Amygdala (tissue), 56 donors: ENCODE results near the gene PRRX2.
"Not testable (repeated sequence)": the region's sequence is repeated elsewhere in the genome, so short reads cannot be mapped to it uniquely, and the experiment has no call there.

ENCODE experiments used
- DNase-seq, 56 donors: peaks; one replicate each; lab custom pipeline; 2025; lab: John Stamatoyannopoulos, UW

The PRRX2 gene

GRCh38 chr9:129649726-129650679, 15.4 kb upstream of the PRRX2 start:
- DNase-seq = no peak

GRCh38 chr9:129650680-129651235, 14.7 kb upstream of the PRRX2 start:
- peak in 5 of 56 donors; percentile 10 to 24 (median 21) for DNase-seq

GRCh38 chr9:129653823-129654553, 11.5 kb upstream of the PRRX2 start:
- DNase-seq = no peak

- DNase-seq = no peak
These were observed 10.8 kb upstream of the PRRX2 start for GRCh38 chr9:129654554-129655040.

- DNase-seq = no peak
These were observed 10.3 kb upstream of the PRRX2 start for GRCh38 chr9:129655154-129655553.

- no peak for DNase-seq
These were observed 9.8 kb upstream of the PRRX2 start for GRCh38 chr9:129655696-129656095.

- no peak for DNase-seq
These were observed 8.6 kb upstream of the PRRX2 start for GRCh38 chr9:129656795-129657390.

GRCh38 chr9:129661029-129661428, 4.4 kb upstream of the PRRX2 start:
- no peak for DNase-seq

GRCh38 chr9:129662239-129662638, 3.2 kb upstream of the PRRX2 start:
- DNase-seq = not testable (repeated sequence)

- no peak for DNase-seq
These were observed 580 bp upstream of the PRRX2 start for GRCh38 chr9:129664746-129665388.

GRCh38 chr9:129665814-129666520, 520 bp downstream of the PRRX2 start:
- DNase-seq = no peak

- DNase-seq = no peak
These were observed 1.1 kb downstream of the PRRX2 start for GRCh38 chr9:129666575-129666974.

- no peak for DNase-seq
These were observed 1.9 kb downstream of the PRRX2 start for GRCh38 chr9:129667378-129667777.

GRCh38 chr9:129667850-129668249, 2.4 kb downstream of the PRRX2 start:
- no peak for DNase-seq

GRCh38 chr9:129669141-129669718, 3.8 kb downstream of the PRRX2 start:
- DNase-seq = no peak

GRCh38 chr9:129669946-129670345, 4.5 kb downstream of the PRRX2 start:
- no peak for DNase-seq

GRCh38 chr9:129671065-129671464, 5.6 kb downstream of the PRRX2 start:
- no peak for DNase-seq

- DNase-seq = no peak
These were observed 6.1 kb downstream of the PRRX2 start for GRCh38 chr9:129671519-129671918.

GRCh38 chr9:129672702-129673101, 7.3 kb downstream of the PRRX2 start:
- no peak for DNase-seq
